Raji (cell line): ENCODE results near the gene FAM170B.

ENCODE experiments used
- POLR2A ChIP-seq: IDR thresholded peaks from 2 replicates; pipeline ENCODE4 v1.6.1; 2011; ENCODE audit warnings: low read depth, low read length, control low read depth; ENCODE audit not compliant: insufficient read depth

FAM170B gene

GRCh38 chr10:49091450-49092210 lies 42.2 kb downstream of the FAM170B start:
- no peak for TF ChIP-seq POLR2A

- TF ChIP-seq POLR2A, result no peak
Observed at GRCh38 chr10:49090696-49091380, 43.0 kb downstream of the FAM170B start.

GRCh38 chr10:49090189-49090575 lies 43.6 kb downstream of the FAM170B start:
- no peak for TF ChIP-seq POLR2A

GRCh38 chr10:49089557-49090188 lies 44.1 kb downstream of the FAM170B start:
- no peak for TF ChIP-seq POLR2A

GRCh38 chr10:49089152-49089551 lies 44.7 kb downstream of the FAM170B start:
- TF ChIP-seq POLR2A, result no peak

- TF ChIP-seq POLR2A, result no peak
Observed at GRCh38 chr10:49086889-49087288, 46.9 kb downstream of the FAM170B start.

- TF ChIP-seq POLR2A, result no peak
Observed at GRCh38 chr10:49083261-49083660, 50.6 kb downstream of the FAM170B start.

GRCh38 chr10:49082766-49083165 lies 51.1 kb downstream of the FAM170B start:
- no peak for TF ChIP-seq POLR2A

- no peak for TF ChIP-seq POLR2A
Observed at GRCh38 chr10:49081547-49082275, 52.1 kb downstream of the FAM170B start.
